ENCODE results near the gene LRRN2. TPM values are rescaled to one million over a fixed set of nuclear protein-coding genes. Genes with fewer than 3 reads are reported as not detected.

LRRN2 gene
- total and polyA plus RNA-seq, 7 donors: 2.5 to 14.7 (median 4.9) TPM

DNA sequence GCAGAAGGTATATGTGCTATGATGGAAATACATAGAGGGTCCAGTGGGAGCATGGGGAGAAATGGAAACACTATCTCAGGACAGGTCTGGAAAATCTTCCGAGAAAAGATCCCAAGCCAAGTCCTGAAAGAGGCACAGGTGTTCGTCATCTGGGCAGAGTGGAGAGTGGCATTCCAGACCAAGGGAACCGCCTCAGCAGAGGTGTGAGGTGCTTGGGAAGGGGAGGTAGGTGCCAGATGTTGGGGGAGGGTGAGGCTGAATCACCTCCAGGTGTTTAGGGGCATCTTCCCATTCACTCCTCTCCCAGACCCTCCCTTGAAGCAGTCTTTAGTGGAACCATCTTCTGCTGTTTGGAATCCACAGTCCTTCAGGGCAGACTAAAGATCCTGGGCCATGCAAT is 23.5 kb upstream of the LRRN2 start:
- TF ChIP-seq POLR2A (IDR thresholded peaks at IDR 0.05) (no peak), POLR2AphosphoS5 (IDR thresholded peaks at IDR 0.05) (no peak), EP300 (IDR thresholded peaks at IDR 0.05) (no peak)
- TF ChIP-seq, protein P1, sequence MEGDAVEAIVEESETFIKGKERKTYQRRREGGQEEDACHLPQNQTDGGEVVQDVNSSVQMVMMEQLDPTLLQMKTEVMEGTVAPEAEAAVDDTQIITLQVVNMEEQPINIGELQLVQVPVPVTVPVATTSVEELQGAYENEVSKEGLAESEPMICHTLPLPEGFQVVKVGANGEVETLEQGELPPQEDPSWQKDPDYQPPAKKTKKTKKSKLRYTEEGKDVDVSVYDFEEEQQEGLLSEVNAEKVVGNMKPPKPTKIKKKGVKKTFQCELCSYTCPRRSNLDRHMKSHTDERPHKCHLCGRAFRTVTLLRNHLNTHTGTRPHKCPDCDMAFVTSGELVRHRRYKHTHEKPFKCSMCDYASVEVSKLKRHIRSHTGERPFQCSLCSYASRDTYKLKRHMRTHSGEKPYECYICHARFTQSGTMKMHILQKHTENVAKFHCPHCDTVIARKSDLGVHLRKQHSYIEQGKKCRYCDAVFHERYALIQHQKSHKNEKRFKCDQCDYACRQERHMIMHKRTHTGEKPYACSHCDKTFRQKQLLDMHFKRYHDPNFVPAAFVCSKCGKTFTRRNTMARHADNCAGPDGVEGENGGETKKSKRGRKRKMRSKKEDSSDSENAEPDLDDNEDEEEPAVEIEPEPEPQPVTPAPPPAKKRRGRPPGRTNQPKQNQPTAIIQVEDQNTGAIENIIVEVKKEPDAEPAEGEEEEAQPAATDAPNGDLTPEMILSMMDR (IDR thresholded peaks at IDR 0.05): no peak
- H3K36me3 ChIP-seq: no peaks in the 10 kb centered on the region
- DNase-seq: no peak
- WGBS, 2 donors: 90 to 93% methylated on average over 3 of the region's 3 CpGs
- no peaks in the 10 kb centered on the region for H3K9me3 ChIP-seq
- no peak overlapping the region for H3K27ac ChIP-seq
- intact Hi-C loops (cut with DNase I): no loop called here
- H3K27me3 ChIP-seq: peaks cover 0 to 22% (median 12%) of the 10 kb centered on the region in 3 donors
- no peak overlapping the region for H3K4me3 ChIP-seq
- H3K4me1 ChIP-seq: peaks cover 0 to 11% (median 7%) of the 10 kb centered on the region in 4 donors

DNA sequence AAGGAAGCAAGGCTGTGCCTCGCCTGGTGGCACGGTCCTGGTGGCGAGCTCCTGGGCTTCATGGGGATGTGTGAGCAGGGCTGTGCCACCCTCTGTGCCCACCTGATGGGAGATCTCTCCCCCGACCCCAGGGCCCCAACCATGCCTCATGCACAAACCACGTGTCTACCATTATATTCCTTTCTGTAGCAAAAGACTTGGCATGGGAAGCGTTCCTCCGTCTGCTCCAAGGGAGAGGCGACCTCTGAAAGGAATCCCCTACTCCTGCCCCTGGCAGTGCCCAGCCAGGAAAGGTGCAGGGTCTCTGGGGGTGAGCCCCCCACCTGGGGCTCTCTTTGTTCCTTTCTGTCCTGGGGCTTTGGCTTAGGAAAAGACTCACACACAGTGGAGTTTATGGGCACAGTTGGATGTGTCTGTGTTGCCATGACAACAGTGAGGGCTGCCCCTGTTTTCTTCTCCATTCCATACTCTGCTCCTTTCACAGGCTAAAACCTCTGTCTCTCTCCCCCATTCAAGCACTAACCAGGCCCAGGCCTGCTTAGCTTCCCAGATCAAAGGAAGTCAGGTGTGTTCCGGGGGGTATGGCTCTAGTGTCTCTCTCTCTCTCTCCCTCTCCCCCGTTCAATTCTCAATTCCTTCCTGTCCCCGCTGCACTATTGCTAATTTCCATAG is 21.4 kb upstream of the LRRN2 start:
- WGBS, 2 donors: 65 to 83% methylated on average over 11 of the region's 11 CpGs
- no peak for TF ChIP-seq POLR2AphosphoS5 (IDR thresholded peaks at IDR 0.05)
- no peak for TF ChIP-seq POLR2A (IDR thresholded peaks at IDR 0.05)
- TF ChIP-seq EP300 (IDR thresholded peaks at IDR 0.05): no peak
- TF ChIP-seq, protein P1 (IDR thresholded peaks at IDR 0.05): no peak
- Histone ChIP-seq H3K36me3 (no peaks in the 10 kb centered on the region), H3K4me3 (no peak overlapping the region), H3K4me1 (peaks cover 0 to 27% (median 26%) of the 10 kb centered on the region in 4 donors), H3K9me3 (no peaks in the 10 kb centered on the region), H3K27me3 (peaks cover 0 to 7% (median 6%) of the 10 kb centered on the region in 3 donors), H3K27ac (no peak overlapping the region)
- DNase-seq: no peak
- intact Hi-C loops (cut with DNase I): no loop called here

DNA sequence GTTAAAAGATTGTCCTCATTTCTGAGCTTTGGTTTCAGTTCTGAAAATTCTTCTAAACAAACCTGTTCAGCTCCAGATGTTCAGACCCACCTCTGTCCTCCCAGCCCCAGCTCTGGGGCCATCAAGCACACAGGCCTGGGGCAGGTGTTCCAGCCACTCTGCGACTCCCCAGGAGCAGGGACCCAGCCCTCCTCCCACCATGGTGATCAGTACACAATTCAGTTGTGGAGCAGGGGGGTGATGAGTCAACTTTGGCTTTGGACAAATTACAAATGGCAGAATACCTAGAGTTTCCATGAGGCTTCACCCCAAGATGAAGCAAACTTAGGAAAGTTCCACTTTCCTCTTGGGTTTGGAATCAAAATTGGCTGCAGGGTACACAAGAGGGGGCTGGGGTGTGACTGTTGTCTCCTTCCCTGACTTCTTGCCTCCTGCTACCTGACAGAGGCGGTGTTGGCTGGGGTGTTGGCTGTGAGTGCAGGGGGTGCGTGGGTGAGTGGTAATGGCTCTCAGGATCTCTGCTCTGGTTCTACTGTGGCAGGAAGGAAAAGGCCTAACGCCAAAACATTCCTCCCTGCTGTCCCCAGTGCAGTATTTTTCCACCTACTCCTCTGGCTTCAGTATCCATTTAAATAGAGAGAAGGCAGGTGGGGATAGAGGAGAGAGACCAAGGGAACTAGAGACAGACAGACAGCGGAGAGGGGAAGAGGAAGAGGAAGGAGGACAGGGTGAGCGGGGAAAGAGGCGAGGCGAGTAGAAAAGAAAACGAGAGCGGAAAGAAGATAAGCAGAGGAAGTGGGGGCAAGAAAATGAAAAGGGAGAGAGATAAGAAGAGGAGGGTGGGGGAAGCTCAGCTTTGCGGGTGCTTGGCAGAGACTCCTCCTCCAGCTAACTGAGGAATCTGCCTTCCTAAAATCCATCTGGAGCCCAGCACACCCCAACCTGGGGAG is 20.6 kb upstream of the LRRN2 start:
- H3K9me3 ChIP-seq: no peaks in the 10 kb centered on the region
- H3K36me3 ChIP-seq: no peaks in the 10 kb centered on the region
- H3K4me3 ChIP-seq: no peak overlapping the region
- WGBS, 2 donors: 61 to 71% methylated on average over 11 of the region's 11 CpGs
- H3K4me1 ChIP-seq: peaks cover 0 to 27% (median 26%) of the 10 kb centered on the region in 4 donors
- TF ChIP-seq POLR2A (IDR thresholded peaks at IDR 0.05) (no peak), POLR2AphosphoS5 (IDR thresholded peaks at IDR 0.05) (no peak), EP300 (IDR thresholded peaks at IDR 0.05) (no peak)
- TF ChIP-seq, protein P1 (IDR thresholded peaks at IDR 0.05): no peak
- DNase-seq: no peak
- intact Hi-C loops (cut with DNase I): no loop called here
- no peak overlapping the region for H3K27ac ChIP-seq
- H3K27me3 ChIP-seq: no peaks in the 10 kb centered on the region

DNA sequence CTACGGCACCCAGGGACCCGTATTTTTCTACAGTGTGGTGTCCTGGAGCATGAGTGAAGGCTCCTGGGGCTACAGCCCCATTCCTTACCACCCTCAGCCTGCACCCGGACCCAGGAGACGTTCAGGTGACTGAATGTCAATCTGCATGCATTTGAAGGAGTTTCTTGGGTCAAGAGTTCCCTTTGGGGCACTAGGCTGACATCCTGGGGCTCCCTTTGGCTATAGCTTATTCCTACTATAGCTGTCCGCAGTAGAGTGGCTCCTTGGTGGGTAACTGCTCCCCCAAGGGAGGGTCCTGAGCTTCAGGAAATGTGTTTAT is 19.9 kb upstream of the LRRN2 start:
- Histone ChIP-seq H3K27me3 (no peaks in the 10 kb centered on the region), H3K9me3 (no peaks in the 10 kb centered on the region), H3K36me3 (no peaks in the 10 kb centered on the region), H3K4me1 (peaks cover 0 to 27% (median 26%) of the 10 kb centered on the region in 4 donors), H3K27ac (no peak overlapping the region), H3K4me3 (no peak overlapping the region)
- intact Hi-C loops (cut with DNase I): no loop called here
- TF ChIP-seq, protein P1 (IDR thresholded peaks at IDR 0.05): no peak
- no peak for TF ChIP-seq POLR2AphosphoS5 (IDR thresholded peaks at IDR 0.05)
- TF ChIP-seq EP300 (IDR thresholded peaks at IDR 0.05): no peak
- TF ChIP-seq POLR2A (IDR thresholded peaks at IDR 0.05): no peak
- 93 to 95% methylated on average over 5 of the region's 5 CpGs for WGBS, 2 donors
- DNase-seq: no peak

All from sigmoid colon (tissue), 7 donors.